ENCODE measurements around the gene IPCEF1.

DNA sequence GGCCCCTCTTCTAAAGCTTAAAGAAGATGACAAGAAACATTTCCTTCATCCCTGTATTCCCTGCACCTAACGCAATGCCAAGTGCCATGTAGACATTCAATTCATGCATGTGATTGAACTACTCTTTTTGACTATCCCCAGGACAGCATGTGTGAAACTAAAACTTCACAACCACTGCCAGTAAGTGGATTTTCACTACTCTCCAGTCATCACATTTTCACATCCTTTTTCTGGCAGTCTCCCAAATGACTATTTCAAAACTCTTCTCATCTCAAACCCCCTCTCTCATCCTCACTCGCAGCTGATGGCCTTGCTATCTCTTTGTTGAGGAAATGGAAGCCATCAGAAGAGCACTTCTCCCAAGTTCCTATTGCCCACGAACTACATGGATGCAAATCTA lies 194.9 kb downstream of the IPCEF1 start:
- TF ChIP-seq POLR2A (IDR thresholded peaks at IDR 0.05; ENCODE audit: low read depth, low read length) = no peak
- TF ChIP-seq POLR2AphosphoS5 (IDR thresholded peaks at IDR 0.05; ENCODE audit: low read depth, low read length) = no peak
- TF ChIP-seq TAF1 (IDR thresholded peaks at IDR 0.05; ENCODE audit: borderline replicate concordance, low read depth, low read length) = no peak
